ENCODE data around the gene KRTAP12-3.
"Not testable (repeated sequence)": the region's sequence is repeated elsewhere in the genome, so short reads cannot be mapped to it uniquely, and the experiment has no call there.

KRTAP12-3 gene

DNA sequence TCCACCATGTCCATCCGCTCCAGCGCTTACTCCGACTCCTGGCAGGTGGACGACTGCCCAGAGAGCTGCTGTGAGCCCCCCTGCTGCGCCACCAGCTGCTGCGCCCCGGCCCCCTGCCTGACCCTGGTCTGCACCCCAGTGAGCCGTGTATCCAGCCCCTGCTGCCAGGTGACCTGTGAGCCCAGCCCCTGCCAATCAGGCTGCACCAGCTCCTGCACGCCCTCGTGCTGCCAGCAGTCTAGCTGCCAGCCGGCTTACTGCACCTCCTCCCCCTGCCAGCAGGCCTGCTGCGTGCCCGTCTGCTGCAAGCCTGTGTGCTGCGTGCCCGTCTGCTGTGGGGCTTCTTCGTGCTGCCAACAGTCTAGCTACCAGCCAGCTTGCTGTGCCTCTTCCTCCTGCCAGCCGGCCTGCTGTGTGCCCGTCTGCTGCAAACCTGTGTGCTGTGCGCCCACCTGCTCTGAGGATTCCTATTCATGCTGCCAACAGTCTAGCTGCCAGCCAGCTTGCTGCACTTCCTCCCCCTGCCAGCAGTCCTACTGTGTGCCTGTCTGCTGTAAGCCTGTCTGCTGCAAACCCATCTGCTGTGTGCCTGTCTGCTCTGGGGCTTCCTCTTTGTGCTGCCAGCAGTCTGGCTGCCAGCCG is 30.4 kb upstream of the KRTAP12-3 start:
- DNase-seq (ENCODE audit: low spot score): not testable (repeated sequence)

DNA sequence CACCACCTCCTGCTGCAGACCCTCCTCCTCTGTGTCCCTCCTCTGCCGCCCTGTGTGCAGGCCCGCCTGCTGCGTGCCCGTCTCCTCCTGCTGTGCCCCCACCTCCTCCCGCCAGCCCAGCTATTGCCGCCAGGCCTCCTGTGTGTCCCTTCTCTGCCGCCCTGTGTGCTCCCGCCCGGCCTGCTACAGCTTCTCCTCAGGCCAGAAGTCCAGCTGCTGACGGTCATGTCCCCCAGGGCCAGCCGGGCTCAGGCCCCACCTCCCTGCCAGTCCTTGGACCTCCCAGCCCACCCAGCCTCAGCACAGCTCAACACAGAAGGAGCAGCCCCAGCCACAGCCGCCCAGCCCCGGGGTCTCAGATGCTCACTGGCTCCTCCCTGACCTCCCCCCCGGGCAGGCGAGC is 29.9 kb upstream of the KRTAP12-3 start:
- not testable (repeated sequence) for DNase-seq (ENCODE audit: low spot score)

DNA sequence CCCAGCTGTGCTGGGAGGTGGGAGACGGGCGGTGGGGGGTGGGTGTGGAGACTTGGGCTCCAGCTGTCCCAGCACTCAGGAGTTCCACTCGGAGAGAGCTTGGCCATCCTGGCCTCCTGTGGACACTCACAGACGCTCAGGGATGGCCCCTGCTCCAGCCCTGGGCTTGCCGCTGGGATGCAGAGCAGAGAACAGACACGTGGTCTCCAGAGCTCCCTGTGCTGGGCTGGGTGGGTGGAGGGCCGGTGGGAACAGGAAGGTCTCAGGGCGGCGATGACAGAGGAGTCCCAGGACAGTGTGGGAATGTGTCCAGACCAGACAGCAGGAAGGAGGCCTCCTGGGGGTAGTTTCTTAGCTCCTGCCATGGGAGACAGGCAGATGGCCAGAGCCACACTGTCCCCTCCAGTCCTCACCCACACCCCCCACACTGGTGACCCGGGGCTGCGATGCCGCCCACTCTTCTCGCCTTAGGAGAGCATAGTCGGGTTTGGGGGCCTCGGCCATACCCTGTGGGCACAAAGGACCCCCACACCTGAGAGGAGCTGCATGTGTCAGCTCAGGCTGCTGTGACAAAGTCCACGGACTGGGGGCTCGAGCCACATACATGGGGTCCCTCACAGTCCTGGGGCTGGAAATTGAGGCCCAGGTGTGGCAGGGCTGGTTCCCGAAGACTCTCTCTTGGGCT is 28.9 kb upstream of the KRTAP12-3 start:
- no peak for DNase-seq (ENCODE audit: low spot score)

DNA sequence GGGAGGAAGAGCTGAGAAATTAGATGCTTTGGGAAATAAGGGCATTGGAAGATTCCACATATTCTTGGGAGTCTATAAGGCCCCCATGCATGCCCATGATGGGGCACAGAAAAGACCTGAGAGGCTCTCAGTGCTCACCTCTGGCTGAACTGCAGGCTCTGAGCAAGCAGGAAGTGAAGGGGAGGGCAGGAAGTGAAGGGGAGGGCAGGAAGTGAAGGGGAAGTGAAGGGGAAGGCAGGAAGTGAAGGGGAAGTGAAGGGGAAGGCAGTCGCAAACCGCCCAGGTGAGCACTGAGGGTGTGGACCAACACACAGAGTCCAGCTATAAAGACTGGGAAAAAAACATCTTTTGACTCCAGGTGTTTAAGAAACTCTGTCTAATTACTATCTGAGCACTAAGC is 27.3 kb upstream of the KRTAP12-3 start:
- DNase-seq (ENCODE audit: low spot score): no peak

DNA sequence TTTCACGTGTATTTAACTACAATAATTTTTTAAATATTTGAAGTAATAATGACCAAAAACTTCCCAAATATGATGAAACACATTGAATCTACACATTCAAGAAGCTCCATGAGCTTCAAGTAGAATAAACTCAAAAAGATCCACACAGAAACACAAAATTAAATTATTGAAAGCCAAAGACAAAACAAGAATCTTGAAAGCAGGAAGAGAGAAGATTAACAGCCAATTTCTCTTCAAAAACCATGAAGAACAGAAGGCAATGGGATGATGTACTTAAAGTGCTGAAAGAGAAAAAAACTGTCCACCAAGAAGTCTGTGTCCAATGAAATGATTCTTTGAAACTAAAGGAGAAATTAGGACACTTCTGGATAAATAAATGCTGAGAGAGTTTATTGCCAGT is 25.7 kb upstream of the KRTAP12-3 start:
- DNase-seq (ENCODE audit: low spot score): no peak

DNA sequence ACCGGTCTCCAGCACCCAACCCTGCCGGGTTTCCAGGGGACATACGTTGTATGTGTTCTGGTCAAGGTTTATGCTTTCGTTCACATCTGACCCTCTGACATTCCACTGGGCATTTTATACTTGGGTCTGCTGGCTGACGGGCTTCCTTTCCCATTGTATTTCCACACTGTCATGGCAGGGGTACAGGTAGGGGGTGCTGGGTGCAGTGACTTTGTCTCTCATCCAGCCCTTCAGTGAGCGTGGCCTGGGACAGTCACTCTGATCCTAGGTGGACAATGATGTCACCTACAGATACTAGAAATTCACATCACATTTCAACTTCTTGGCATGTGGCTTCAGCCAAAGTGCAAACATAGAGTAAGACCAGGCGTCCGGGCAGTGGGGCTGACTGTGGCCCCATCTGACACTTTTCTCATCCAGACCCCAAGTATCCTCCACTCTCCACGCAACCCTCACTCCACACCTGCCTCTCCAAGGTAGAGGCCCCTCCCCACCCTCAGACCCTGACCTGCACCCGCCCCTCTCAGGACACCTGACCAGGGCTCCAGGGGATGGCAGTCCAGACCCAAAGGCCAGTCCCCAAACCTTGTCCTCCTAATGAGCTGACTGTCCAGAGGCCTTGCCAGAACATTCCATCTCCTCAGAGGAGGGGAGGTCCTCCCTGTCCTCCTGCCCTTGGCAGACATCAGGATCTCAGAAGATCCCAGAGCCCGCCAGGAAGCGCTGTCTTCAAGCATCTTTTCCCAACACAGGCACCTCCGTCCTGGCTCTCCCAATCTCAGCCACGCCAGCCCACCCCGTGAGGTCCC is 21.3 kb upstream of the KRTAP12-3 start:
- DNase-seq (ENCODE audit: low spot score): no peak

DNA sequence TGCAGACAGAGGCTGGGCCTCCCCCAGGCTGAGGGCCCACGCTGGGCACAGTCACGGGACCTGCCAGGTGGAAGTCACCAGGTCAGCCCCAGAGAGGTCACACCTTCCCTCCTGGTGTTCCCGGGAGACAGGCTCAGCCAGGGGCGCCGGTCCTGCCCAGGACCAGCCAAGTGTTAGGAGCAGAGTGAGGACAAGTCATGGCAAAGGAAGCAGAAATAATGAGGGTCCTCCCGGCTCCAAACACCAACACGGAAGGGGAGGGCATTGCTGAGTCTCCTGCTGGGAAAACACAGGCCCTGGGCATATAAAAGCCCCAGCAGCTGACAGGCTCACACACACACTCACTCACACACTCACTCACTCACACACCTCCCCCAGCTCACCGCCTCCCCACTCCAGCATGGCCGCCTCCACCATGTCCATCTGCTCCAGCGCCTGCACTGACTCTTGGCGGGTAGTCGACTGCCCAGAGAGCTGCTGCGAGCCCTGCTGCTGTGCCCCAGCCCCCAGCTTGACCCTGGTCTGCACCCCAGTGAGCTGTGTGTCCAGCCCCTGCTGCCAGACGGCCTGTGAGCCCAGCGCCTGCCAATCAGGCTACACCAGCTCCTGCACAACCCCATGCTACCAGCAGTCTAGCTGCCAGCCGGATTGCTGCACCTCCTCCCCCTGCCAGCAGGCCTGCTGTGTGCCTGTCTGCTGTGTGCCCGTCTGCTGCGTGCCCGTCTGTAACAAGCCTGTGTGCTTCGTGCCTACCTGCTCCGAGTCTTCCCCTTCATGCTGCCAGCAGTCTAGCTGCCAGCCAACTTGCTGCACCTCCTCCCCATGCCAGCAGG is 20.5 kb upstream of the KRTAP12-3 start, which contains the start of gene KRTAP10-10:
Gene KRTAP10-10 (plus strand): TSS at position 339 of the 833 bp plus-strand sequence. CDS start 62 bp downstream, at position 401.
- DNase-seq (ENCODE audit: low spot score): no peak

DNA sequence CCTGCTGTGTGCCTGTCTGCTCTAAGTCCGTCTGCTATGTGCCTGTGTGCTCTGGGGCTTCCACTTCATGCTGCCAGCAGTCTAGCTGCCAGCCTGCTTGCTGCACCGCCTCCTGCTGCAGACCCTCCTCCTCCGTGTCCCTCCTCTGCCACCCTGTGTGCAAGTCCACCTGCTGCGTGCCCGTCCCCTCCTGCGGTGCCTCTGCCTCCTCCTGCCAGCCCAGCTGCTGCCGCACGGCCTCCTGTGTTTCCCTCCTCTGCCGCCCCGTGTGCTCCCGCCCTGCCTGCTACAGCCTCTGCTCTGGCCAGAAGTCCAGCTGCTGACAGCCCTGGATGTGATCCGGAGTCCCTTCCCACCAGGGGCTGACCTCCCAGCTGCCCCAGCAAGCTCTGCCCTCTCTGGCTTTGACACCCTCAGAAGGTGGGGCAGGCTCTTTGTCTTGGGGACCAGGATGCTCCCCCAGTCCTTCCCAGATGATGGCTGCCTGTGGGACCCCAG is 19.8 kb upstream of the KRTAP12-3 start:
- not testable (repeated sequence) for DNase-seq (ENCODE audit: low spot score)

DNA sequence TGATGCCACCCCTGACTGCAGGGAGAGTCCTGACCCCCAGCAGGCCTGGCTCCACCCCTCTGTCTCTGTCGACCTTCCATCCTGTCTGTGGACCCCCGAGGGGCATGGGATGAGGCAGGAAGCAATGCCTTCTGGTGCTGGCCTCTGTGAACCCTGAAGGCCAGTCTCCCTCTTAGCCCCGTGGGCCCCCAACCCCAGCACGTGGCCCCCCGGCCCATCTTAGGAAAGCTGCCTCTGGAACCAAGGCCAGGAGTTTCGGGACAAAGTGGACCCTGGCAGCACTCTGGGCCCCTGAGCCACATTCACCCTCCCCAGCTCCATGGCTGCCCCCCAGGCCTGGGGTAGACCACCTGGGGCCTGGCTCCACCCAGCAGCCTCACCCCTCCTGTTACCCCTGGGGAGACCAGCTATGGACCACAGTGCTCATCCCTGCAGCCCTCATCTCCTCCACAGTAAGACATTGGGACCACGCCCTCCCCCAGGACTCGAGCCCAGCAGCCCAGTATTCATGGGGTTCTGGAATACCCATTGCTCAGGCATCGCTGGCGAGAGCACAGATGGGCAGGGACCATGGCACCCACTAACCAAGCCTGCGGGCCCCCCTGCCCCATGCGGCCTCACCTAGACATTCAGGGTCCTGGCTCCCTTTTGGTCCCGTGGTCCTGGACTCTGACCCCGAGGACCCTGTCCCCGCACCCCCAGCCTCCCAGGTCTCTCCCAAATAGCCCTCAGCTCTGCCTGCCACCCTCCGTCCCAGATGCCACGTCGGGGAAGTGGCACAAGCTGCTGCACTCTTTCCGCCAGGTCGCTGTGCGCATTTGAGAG is 19.0 kb upstream of the KRTAP12-3 start:
- not testable (repeated sequence) for DNase-seq (ENCODE audit: low spot score)

DNA sequence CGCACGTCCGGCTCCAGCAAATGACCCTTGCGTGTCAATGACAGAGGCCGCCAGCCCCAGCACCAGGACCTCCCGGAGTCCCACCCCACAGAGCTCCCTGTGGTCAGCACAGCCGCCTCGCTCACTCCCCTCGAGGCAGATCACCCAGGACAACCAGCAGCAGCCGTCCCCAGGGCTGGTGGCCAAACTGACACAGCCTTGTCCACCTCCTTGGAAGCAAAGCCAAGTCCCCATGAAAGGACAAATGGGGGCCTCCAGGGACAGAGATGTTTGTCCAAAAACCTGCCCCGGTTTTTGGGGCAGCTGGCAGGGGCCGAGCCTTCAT is 18.4 kb upstream of the KRTAP12-3 start:
- no peak for DNase-seq (ENCODE audit: low spot score)

DNA sequence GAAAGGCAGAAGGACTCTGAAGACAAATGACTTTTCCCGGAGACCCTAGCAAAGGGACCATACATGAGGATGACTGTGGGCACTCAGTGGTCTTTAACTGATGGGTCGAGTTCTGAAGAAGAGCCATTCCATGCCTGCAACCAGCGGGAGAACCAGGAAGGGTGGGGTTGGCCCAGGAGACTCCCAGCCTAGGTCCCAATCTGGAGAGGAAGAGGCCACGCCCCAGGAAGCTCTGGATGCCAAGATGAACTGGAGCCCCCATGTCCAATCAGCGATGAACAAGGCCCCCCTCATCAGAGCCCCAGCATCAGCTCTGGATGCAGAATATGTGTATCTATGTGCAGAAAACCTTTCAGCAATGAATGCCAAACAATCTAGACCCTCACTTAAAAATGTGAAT is 17.0 kb upstream of the KRTAP12-3 start:
- DNase-seq (ENCODE audit: low spot score): no peak

DNA sequence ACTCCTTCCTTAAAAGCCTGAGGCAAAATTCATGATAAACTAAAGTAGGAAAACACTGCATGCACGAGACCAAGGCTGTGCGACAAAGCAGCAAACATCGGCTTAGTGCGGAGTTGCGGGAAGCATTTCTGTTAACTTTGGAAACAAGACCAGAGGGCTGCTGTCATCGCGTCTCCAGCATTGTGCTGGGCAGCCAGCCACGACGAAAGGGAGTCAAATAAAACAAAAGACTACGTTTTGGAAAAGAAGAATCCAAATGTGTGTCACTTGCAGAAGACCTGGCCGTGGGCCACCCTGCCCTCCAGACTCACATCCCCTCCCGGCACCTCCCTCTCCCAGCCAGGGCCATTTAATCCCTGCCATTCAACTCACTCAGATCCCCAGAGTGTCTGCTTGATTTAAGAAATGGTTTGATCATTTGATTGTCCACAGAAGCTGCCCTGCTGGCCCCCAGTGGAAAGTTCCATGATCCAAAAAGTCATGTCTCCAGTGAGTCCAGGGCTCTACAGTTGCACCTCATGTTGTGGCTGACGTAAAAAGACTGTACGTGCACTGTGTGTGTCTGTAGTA is 13.9 kb upstream of the KRTAP12-3 start:
- DNase-seq (ENCODE audit: low spot score): no peak

DNA sequence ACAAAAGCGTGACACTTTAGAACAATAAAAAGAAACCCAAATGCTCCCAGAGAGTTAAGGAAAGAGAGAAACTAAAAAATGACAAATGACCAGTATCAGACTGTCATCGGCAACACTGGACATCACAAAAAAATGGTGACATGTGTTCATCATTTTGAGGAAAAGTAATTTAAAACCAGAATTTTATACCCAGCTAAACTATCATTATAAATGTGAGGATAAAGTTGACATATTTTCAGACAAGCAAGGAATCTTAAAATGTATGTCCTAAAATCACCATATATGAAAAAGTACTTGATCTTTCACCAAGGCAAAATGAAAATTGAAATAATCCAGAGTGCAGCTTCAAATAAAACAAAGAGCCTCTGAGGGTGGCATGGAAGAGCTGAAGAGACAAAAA is 12.9 kb upstream of the KRTAP12-3 start:
- no peak for DNase-seq (ENCODE audit: low spot score)

DNA sequence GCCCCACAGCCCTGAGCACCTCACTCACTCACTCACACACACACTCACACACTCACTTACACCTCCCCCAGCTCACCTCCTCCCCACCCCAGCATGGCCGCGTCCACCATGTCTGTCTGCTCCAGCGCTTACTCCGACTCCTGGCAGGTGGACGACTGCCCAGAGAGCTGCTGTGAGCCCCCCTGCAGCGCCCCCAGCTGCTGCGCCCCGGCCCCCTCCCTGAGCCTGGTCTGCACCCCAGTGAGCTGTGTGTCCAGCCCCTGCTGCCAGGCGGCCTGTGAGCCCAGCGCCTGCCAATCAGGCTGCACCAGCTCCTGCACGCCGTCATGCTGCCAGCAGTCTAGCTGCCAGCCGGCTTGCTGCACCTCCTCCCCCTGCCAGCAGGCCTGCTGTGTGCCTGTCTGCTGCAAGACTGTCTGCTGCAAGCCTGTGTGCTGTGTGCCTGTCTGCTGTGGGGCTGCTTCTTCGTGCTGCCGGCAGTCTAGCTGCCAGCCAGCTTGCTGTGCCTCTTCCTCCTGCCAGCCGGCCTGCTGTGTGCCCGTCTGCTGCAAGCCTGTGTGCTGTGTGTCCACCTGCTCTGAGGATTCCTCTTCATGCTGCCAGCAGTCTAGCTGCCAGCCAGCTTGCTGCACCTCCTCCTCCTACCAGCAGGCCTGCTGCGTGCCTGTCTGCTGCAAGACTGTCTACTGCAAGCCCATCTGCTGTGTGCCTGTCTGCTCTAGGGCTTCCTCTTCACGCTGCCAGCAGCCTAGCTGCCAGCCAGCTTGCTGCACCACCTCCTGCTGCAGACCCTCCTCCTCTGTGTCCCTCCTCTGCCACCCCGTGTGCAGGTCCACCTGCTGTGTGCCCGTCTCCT is 11.1 kb upstream of the KRTAP12-3 start, which contains the start of gene KRTAP10-11:
Gene KRTAP10-11 (plus strand): TSS at position 49 of the 856 bp plus-strand sequence. CDS start 45 bp downstream, at position 94.
- DNase-seq (ENCODE audit: low spot score): not testable (repeated sequence)

DNA sequence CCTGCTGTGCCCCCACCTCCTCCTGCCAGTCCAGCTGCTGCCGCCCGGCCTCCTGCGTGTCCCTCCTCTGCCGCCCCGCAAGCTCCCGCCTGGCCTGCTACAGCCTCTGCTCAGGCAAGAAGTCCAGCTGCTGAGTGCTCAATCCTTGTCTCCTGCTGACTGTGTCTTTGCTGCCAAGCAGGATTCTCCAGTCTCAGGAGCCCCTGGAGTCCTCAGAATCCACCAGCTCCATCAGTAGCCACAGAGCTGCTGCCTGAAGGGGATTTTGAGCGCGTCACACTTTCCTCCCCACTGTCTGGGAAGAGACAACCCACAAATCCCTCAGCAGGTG is 10.5 kb upstream of the KRTAP12-3 start:
- no peak for DNase-seq (ENCODE audit: low spot score)

DNA sequence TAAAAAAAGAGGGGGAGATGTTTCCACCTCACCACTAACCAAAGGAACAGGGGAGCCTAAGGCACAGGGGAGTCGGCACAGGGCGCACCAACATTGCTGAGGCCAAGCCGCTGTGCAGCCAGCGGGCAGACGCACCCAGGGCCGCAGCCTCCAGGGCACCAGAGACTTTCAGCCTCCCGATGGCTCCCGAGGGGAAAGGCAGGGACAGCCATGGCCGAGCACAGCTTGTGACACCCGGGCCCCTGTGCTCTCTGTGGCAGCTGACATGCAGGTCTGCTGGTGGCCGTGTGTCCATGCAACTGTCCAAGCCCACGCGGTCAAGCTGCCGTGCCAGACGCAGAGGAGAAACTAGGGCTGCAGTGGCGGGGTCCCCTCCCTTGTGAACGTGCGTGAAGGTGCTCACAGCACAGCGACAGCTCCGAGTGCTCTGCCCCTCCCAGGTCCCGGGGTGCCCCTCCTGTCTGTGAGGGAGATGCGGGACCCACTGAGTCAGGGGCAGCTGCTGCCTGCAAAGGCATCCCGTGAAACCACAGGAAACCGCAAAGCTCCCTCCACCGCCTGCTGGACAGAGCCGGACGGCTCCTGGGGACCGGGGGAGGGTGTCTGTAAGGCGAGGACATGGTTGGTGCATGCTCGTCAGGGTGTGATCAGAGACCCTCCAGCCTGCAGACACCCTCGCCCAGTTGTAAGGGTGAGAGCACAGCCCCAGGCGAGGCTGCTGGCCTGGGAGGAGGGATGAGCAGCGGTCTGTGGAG is 9.0 kb upstream of the KRTAP12-3 start:
- no peak for DNase-seq (ENCODE audit: low spot score)

DNA sequence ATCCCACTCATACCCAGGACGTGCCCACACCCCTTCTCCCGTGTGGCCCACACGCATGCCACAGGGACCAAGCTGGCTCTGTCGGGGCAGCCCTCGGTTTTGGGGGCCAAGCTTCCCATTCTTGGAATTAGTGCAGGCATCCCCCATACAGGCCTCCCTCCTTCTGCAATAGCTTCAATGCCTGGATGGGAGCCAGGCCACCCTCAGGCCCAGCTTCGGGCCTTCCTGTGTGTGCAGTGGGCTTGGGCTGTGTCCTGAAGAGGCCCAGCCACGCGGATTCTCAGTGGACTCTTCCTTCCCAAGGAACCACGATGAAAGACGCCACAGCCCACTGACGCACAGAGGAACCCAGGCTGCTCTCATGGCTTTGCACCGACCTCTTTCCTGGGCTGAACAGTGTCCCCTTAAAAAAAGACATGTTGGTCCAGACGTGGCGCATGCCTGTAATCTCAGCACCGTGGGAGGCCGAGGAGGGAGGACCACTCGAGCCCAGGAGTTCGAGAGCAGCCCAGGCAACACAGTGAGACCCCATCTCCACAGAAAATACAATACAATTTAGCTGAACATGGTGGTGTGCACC is 8.1 kb upstream of the KRTAP12-3 start:
- no peak for DNase-seq (ENCODE audit: low spot score)

DNA sequence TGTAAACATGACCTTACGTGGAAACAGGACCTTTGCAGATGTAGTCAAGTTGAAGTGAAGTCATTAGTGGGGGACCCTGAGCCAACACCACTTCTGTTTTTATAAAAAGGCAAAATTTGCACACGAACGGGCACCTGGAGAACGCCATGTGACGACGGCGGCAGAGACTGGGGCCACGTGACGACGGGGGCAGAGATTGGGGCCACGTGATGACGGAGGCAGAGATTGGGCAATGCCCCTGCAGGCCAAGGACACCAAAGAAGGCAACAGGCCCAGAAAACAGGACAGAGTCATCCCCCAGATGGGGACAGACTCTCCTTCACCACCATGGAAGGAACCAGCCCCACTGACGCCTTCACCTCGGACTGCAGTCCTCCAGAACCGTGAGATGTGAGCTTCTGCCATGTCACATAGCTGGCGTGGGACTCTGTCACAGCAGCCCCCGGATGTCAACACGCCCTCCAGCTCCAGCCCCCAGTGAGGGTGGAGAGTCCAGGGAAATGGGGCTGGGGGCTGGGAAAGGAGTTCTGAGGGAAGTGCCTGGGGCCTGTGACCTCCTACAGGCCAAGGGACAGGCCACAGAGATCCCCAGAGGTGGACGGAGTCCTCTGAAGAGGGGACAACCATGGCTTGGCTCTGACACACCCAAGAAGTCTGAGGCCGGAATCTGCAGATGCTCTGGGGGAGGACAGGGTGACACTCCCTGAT is 7.3 kb upstream of the KRTAP12-3 start:
- DNase-seq (ENCODE audit: low spot score): no peak
